GM21447 (cell line): ENCODE results near the gene SPDYE2B.
"Not testable (repeated sequence)": the region's sequence is repeated elsewhere in the genome, so short reads cannot be mapped to it uniquely, and the experiment has no call there.

Source experiments
- ATAC-seq: cut with Tn5 transposase; IDR thresholded peaks from one replicate; pipeline ENCODE4 v1.9.1; 2021; ENCODE audit not compliant: unreplicated experiment

SPDYE2B gene, protein sequence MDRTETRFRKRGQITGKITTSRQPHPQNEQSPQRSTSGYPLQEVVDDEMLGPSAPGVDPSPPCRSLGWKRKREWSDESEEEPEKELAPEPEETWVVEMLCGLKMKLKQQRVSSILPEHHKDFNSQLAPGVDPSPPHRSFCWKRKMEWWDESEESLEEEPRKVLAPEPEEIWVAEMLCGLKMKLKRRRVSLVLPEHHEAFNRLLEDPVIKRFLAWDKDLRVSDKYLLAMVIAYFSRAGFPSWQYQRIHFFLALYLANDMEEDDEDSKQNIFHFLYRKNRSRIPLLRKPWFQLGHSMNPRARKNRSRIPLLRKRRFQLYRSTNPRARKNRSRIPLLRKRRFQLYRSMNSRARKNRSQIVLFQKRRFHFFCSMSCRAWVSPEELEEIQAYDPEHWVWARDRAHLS

DNA sequence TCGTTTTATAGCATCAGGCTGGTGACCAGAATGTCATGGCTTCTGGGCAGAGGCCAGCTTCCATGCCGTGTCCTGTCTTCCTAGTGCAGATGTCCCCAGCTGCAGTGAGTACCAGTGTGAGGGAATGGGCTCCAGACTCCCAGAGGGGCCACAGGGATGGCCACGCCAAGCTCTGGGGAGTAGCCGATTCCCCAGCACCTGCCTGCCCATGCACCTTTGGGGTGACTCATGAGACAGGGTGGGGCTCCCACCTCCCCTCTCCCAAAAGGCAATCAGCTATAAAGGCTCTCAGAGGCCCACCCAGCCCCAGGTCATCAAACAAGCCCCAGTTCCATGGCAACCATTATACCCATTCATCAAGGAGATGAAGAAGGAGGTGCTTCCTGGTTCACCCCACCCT, at the start of gene SPDYE2B:
SPDYE2B (plus strand) TSS at position 396 of the 400 bp plus-strand sequence. CDS start 2,030 bp downstream, outside the sequence.
- ATAC-seq, result not testable (repeated sequence)

DNA sequence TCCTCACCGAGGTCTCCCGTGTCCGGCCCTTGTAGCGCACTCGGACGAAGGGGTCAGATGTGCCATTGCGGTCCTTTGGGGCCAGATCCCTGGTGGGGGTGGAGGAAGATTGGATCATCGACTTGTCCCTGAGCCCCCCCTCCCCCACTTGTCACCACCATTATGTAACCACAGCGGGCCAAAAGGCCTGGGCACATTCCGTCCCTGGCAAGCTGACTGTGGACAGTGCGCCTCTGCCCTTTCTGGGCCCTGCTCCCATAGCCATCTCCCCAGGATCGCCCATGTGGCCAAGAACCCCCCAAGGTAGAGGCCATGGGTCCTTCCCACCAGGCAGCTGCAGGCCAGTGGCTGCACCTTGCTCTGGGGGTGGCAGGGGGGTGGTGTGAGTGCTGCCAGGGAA, 47.8 kb upstream of the SPDYE2B start:
- not testable (repeated sequence) for ATAC-seq

- ATAC-seq, result not testable (repeated sequence)
These were observed 45.5 kb upstream of the SPDYE2B start for GRCh38 chr7:102604431-102605145.

DNA sequence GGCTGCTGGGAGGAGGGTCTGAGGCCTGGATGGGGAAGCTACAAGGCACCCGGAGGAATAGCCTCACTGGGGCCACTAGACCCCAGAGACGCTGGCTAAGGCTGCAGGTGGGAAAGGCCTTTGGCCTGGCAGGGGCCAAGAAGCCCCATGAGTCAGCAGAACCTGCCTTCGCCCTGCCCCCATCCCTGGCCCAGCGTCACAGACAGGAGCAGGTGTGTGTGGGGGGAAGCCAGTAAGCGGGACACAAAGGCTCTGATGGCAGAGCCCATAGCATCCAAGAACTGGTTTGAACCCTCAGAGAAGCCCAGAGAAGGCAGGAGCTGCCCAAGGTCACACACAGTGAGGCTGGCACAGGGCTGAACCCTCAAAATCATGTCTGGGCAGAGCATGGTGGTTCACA, 43.3 kb upstream of the SPDYE2B start:
- ATAC-seq, result not testable (repeated sequence)

DNA sequence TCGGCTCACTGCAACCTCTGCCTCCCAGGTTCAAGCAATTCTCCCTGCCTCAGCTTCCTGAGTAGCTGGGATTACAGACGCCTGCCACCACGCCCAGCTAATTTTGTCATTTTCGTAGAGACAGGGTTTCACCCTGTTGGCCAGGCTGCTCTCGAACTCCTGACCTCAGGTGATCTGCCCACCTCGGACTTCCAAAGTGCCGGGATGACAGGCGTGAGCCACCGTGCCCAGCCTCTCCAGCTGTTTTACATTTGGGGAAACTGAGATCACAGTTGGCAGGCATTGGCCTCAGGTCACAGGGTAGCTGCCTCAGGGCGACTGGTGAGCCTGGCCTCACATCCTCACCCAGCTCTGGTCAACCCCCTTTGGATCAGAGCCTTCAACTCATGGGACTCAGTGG, 40.4 kb upstream of the SPDYE2B start:
- not testable (repeated sequence) for ATAC-seq

DNA sequence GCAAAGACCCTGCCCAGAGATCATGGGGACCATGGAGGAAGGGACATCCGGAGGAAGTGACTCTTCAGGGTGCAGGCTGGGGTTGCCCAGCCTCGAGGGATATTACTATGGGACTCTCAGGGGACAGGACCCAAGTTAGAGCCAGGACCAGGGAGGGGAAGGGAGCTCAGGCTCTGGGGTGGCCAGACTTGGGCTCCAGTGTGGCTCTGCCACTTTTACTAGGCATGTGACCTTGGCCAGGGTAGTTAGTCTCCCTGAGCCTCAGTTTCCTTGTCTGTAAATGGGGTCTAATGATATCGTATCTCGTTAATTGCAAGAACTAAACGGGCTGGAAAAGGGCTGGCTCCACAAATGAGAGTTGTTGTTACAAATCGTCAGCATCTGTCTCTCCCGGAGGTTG, 39.7 kb upstream of the SPDYE2B start:
- ATAC-seq, result not testable (repeated sequence)

- peak; percentile 29 for ATAC-seq
These were observed 39.0 kb upstream of the SPDYE2B start for GRCh38 chr7:102611013-102611674.

GRCh38 chr7:102611675-102612325, 38.3 kb upstream of the SPDYE2B start:
- not testable (repeated sequence) for ATAC-seq

GRCh38 chr7:102613575-102614345, 36.4 kb upstream of the SPDYE2B start:
- peak; percentile 67 for ATAC-seq

GRCh38 chr7:102614346-102614697, 35.8 kb upstream of the SPDYE2B start:
- peak; percentile 19 for ATAC-seq

- not testable (repeated sequence) for ATAC-seq
These were observed 35.2 kb upstream of the SPDYE2B start for GRCh38 chr7:102614873-102615272.

GRCh38 chr7:102615930-102616329, 34.2 kb upstream of the SPDYE2B start:
- ATAC-seq, result not testable (repeated sequence)

DNA sequence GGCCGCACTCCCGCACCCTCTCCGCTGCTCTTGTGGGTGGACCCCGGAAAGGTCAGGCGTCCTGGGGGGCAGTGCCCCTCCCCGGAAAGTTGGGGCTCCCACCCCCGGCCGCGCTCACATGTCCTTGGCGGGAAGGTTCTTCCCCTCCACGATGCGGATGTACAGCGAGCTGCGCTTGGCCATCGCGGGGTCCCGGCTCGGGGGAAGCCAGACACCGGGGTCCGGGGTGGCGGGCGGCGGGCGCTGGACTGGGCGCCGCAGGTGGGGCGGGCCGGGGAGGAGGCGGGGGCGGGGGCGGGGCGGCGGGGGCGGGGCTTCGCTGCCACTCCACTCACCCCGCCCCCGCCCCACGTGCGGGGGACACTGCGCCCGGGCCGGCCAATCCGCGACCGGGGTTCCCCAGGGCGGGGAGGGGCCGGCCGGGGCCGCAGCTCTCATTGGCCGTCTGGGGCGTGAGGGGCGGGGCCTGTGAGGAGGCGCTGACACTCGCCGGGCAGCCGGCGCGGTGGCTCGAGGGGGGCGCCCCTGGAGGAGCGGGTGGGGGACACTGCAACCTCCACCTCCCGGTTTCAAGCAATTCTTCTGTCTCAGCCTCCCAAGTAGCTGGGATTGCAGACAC, 33.5 kb upstream of the SPDYE2B start, which contains the start of gene RASA4:
RASA4 (minus strand) TSS at position 250 of the 619 bp plus-strand sequence; CDS start at position 183, 67 bp downstream.
- ATAC-seq, result peak; percentile 44

DNA sequence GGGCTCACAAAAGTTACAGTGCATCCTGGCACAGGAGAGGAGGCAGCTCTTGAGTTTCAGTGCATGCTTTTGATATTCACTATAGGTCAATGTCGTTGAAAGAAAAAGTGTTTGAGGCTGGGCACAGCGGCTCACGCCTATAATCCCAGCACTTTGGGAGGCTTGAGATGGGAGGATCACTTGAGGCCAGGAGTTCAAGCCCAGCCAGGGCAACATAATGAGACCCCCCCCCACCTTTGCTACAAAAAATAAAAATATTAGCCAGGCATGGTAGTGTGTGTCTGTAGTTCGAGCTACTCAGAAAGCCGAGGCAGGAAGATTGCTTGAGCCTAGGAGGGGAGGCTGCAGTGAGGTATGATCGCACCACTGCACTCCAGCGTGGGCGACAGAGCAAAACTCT, 32.0 kb upstream of the SPDYE2B start:
- not testable (repeated sequence) for ATAC-seq

DNA sequence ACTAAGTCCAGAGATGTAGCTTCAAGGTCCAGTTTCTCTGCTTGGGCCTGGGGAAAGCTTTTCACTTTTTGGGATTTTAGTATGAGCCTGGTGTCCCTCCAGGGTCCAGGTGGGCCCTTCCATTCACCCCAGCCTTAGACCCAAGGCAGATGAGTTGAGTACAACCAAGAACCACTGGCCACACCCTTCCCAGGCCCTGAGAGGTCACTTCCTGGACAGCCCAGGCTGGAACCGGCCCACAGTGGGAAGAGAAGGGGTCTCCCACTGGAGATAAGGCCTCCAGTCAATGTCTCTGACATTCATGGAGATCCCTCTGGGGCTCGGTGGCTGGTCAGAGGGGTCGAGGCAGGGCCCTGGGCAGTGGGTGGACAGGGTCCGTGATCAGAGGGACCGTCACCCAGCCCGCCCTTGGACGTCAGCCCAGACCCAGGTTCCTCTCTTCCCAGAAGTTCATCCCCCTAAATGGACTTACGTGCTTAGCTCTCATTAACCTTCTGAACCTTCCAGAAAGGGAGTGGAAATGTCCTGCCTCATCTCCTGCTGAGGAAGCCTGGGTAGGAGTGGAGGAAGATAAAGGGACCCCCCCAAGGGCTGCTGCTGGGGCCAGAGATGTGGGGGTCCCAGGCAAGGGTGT, 22.7 kb upstream of the SPDYE2B start:
- ATAC-seq, result not testable (repeated sequence)

DNA sequence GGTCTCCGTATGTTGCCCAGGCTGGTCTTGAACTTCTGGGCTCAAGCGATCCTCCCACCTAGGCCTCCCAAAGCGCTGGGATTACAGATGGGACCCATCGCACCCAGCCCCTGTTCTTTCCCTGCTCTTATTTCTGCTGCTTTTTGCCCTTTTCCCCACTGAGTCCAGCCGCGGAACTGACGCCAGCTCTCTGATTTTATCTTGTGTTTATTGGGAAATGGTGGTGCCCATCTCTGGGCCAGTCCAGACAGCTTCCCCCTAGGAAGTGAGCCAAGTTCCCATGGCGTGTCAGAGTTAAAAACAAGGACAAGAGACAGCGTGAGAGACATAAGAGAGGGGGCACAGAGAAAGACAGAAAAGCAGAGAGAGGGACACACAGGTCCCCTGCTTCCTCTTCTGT, 19.5 kb upstream of the SPDYE2B start:
- not testable (repeated sequence) for ATAC-seq

- ATAC-seq, result not testable (repeated sequence)
These were observed 15.8 kb upstream of the SPDYE2B start for GRCh38 chr7:102634299-102634698.

- ATAC-seq, result not testable (repeated sequence)
These were observed 14.8 kb upstream of the SPDYE2B start for GRCh38 chr7:102635354-102635753.

DNA sequence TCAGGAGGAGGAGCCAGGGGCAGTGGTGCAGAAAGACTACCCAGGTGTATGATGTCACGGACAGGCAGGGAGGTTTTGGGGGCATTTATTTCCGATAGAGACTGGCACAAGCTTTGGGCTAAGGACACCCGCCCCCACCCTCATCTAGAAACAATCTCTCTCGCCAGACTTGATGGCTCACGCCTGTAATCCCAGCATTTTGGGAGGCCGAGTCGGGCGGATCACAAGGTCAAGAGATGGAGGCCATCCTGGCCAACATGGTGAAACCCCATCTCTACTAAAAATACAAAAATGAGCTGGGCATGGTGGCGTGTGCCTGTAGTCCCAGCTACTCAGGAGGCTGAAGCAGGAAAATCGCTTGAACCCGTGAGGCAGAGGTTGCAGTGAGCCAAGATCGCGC, 13.2 kb upstream of the SPDYE2B start:
- not testable (repeated sequence) for ATAC-seq
